Stimulated activated CD8-positive, alpha-beta memory T cell treated with anti-CD3 and anti-CD28 coated beads, Interleukin-15, amount 100 ng/mL, for 24 hours (primary cell): ENCODE measurements around the gene TRIM50.
"Not testable (repeated sequence)": the region's sequence is repeated elsewhere in the genome, so short reads cannot be mapped to it uniquely, and the experiment has no call there.

Experiments
- DNase-seq: peaks from one replicate; pipeline ENCODE4 v3.0.0-alpha.2; 2020; ENCODE audit warnings: low read depth

Gene TRIM50

DNA sequence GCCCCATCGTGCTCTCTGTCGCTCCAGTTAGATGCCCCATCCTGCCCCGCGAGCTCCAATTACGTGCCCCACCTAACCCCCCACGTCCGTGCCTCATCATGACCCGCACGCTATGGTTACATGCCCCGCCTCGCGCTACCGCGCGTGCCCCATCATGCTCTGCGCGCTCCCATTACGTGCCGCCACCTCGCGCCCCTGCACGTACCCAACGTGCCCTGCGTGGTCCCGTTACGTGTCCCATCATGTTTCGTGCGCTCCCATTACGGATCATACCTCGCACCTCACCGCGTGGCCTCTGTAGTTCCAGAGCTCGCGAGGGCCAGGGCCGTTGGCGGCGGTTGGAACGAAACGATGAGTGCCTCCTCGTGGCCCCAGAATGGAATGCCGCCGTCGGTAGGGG, at the start of gene TRIM50, which contains the start of gene FKBP6:
Gene TRIM50, minus strand, starts transcription at position 161 of the 400 bp plus-strand sequence. CDS start 3,295 bp downstream, outside the sequence.
Gene FKBP6, plus strand, starts transcription at position 240 of the 400 bp plus-strand sequence. CDS start 268 bp downstream, outside the sequence.
- not testable (repeated sequence) for DNase-seq

GRCh38 chr7:73376671-73377412, 49.0 kb upstream of the TRIM50 start:
- no peak for DNase-seq

DNA sequence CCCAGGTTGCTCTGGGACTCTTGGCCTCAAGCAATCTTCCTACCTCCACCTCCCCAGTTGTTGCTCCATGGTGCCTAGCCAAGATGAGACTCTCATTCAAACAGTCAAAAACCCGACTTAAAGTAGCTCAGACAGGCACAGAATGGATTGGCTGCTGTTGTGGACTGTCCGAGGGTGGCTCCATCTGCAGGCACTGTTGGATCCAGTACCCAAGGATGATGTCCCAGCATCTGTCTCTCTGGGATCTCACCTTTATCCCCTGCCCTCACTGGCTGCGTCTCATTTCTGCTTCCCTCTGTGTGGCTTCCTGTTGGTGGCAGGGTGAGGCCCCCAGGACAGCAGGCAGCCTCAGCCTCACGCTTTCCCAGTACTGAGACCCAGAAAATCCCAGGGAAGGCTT, 48.4 kb upstream of the TRIM50 start:
- DNase-seq = not testable (repeated sequence)

- DNase-seq = no peak
Measured at GRCh38 chr7:73373741-73374140, 45.9 kb upstream of the TRIM50 start.

- no peak for DNase-seq
Measured at GRCh38 chr7:73369622-73370021, 41.7 kb upstream of the TRIM50 start.

DNA sequence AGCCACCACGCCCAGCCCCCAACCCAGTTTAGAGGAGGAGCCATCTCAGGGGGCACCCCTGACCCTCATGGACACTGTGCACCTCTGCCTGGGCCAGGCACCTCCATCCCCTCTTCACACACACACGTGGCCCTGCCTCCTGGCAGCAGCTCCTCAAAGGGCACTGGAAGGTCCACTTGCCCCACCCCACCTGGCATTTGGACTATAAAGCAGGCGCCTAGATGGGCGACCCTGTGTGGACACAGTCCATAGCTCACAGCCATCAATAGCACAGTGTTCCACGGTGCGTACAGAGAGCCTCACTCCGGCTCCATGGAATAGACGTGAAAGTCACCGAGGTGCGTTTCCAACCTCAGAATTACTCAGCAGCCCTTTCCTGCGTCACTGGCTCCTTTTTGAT, 41.1 kb upstream of the TRIM50 start:
- DNase-seq = no peak

DNA sequence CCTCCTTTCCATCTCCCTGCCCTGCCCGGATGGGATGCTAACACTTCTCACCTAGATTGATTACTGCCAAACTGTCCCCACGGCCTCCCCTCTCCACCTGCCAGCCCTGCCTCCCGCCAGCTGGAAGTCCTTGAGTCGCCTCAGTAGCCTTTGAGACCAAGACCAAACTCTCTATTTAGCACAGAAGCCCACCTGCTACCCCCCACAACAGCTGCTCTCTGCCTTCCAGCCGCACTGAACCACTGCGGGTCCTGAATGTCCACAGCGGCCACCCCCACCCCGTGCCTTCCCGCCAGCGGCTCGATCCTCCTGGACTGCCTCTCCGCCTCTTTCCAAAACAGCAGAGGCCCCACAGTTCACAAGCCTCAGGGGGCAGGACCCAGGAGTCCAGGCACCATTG, 39.1 kb upstream of the TRIM50 start:
- DNase-seq = no peak

GRCh38 chr7:73366127-73366526, 38.2 kb upstream of the TRIM50 start:
- DNase-seq = no peak

- no peak for DNase-seq
Measured at GRCh38 chr7:73364006-73364728, 36.3 kb upstream of the TRIM50 start.

- DNase-seq = no peak
Measured at GRCh38 chr7:73363225-73364005, 35.5 kb upstream of the TRIM50 start.

DNA sequence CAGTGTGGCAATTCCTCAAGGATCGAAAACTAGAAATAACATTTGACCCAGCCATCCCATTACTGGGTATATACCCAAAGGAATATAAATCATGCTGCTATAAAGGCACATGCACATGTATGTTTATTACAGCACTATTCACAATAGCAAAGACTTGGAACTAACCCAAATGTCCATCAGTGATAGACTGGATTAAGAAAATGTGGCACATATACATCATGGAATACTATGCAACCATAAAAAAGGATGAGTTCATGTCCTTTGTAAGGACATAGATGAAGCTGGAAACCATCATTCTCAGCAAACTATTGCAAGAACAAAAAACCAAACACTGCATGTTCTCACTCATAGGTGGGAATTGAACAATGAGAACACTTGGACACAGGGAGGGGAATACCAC, 32.7 kb upstream of the TRIM50 start:
- DNase-seq = not testable (repeated sequence)

DNA sequence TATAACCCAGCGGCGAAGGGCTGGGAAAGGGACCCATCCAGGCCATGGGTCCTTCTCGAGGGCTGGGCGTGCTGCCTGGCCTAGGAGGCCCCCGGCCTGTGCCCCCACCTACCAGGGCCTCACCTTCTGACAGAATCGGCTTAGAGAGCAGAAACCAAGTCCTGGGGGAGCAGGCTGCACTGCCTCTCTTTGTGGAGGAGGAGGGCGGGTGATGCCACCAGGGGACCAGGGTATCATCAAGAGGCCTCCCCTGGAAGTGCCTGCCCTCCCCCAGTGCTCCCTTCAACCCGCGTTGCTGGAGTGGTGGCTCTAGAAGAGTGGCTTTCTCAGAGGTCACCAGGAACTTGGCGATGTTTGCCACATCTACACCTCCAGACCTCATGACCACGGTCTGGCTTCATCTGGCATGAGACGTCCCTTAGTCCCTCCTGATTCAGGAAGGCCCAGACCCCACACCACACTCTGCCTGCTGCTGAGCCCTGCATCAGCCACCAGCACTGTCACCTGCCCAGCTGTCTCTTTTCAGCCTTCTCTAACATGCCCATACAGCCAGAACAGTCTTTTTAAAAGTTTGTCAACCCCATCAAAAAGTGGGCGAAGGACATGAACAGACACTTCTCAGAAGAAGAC, 32.0 kb upstream of the TRIM50 start:
- no peak for DNase-seq

GRCh38 chr7:73359306-73359705, 31.4 kb upstream of the TRIM50 start:
- DNase-seq = no peak

- DNase-seq = no peak
Measured at GRCh38 chr7:73358590-73359275, 30.9 kb upstream of the TRIM50 start.

GRCh38 chr7:73356159-73356558, 28.3 kb upstream of the TRIM50 start:
- no peak for DNase-seq

GRCh38 chr7:73354821-73355220, 26.9 kb upstream of the TRIM50 start:
- DNase-seq = no peak

DNA sequence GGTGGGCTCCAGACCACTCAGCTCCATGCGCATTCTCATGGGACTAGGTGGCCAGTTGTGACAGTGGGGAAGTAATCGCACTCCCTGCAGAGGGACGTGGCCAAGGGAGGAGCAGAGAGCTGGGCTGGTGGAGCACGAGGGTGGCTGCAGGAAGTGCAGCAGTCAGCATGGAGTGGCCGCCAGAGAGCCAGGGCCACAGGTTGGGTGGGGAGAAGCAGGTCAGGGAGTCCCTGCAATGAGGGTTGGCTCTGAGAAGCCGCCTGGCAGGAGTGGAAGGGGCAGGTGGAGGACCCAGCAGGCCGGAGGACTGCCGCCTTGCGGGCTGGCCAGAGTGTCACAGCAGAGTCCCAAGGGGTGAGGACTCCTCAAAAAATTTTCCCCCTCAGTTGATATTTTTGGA, 26.3 kb upstream of the TRIM50 start:
- DNase-seq = no peak

DNA sequence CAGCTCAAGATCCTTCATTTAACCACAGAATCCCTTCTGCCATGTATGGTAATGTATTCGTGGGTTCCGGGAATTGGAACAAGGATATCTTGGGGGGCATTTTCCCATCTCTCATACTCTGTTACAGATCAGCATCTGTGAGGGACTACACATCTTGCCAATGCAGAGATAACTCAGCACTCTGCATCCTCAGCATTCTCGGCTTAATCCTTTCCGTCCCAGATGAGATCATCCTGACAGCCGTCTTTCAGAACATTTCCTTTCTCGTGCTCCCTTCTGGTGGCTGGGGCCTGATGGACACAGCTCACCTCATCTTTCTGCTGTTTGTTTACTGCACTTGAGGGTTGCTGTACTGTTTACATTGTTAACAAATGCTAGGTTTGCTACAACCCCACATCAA, 25.4 kb upstream of the TRIM50 start:
- no peak for DNase-seq

- no peak for DNase-seq
Measured at GRCh38 chr7:73352784-73353183, 24.9 kb upstream of the TRIM50 start.

DNA sequence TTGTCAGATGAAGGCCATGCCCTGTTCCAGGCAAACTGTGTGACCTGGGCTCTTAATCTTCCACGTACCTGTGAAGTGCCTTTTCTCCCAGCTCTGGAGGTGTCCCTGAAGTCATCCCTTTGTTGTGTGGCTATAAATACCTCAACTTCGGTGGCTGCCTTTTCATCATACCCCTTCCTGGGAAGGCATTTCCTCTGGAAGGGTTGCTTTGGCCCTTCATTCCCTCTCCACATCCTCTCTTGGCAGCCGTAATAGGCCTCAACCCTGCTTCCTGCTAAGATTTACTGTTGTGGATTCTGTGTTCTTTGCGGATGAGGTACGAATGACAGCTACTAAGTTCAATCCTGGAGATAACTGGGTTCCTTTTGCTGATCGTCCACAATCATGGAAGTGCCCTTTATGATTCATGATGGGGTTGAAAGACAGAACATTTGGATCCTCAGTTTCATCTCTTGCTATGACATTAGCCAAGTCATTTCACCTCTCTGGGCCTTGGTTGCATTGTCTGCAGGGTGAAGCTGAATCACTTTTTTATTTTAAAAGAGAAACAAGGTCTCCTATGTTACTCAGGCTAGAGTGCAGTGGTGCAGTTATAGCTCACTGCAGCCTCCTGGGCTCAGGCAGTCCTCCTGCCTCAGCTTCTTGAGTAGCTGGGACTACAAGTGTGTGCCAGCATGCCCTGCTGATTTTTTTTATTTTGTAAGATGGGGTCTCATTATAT, 23.7 kb upstream of the TRIM50 start:
- DNase-seq = no peak
